ENCODE measurements around the gene MORC1.

- TF ChIP-seq CTCF (conservative IDR thresholded peaks at IDR 0.05 in 1 of 2, IDR thresholded peaks at IDR 0.05 in 1 of 2; ENCODE audit: extremely low read depth in 1 of 2, insufficient read depth in 1 of 2, low read depth in 1 of 2, low read length in 2 of 2) = no peak
- TF ChIP-seq EZH2 (IDR thresholded peaks at IDR 0.05; ENCODE audit: borderline replicate concordance, low read length) = no peak
These were observed 43.7 kb upstream of the MORC1 start for GRCh38 chr3:109161487-109162123.
